GM23338 (cell line): ENCODE results near the gene BARHL2. TPM values are rescaled to one million over a fixed set of nuclear protein-coding genes. Genes with fewer than 3 reads are reported as not detected.

Source experiments
- ATAC-seq: fragments of 200-7000 bp; cut with Tn5 transposase; 3 replicates; pipeline ENCODE4 v1.9.1; 2020
- DNase-seq: peaks from one replicate; pipeline ENCODE4 v3.0.0-alpha.2; 2015; ENCODE audit warnings: low spot score
- H2AFZ ChIP-seq: fragments of 200-600 bp; sonication (generic); 2 replicates; pipeline ENCODE4 v1.8.0; 2016; ENCODE audit warnings: antibody characterized with exemption, mild to moderate bottlenecking, moderate library complexity
- H3F3A ChIP-seq: fragments of 200-600 bp; sonication (generic); replicated peaks from 2 replicates; pipeline ENCODE4 v1.8.0; 2017; ENCODE audit warnings: antibody characterized with exemption, mixed run types, low read depth
- H3K27ac ChIP-seq: fragments of 200-600 bp; sonication (generic); 2 replicates; pipeline ENCODE4 v1.6.1; 2016; ENCODE audit warnings: low read depth
- H3K27me3 ChIP-seq: fragments of 200-600 bp; sonication (generic); 2 replicates; pipeline ENCODE4 v1.8.0; 2016; ENCODE audit warnings: mild to moderate bottlenecking, mixed run types, moderate library complexity; ENCODE audit not compliant: insufficient read depth
- H3K36me3 ChIP-seq: fragments of 200-600 bp; sonication (generic); 2 replicates; pipeline ENCODE4 v1.8.0; 2016; ENCODE audit warnings: mild to moderate bottlenecking; ENCODE audit not compliant: insufficient read depth
- H3K4me1 ChIP-seq: fragments of 200-600 bp; sonication (generic); 2 replicates; pipeline ENCODE4 v1.8.0; 2016; ENCODE audit warnings: mild to moderate bottlenecking, moderate library complexity; ENCODE audit not compliant: insufficient read depth
- H3K4me2 ChIP-seq: fragments of 200-600 bp; sonication (generic); 2 replicates; pipeline ENCODE4 v1.7.1; 2017; ENCODE audit warnings: mixed run types
- H3K4me3 ChIP-seq: fragments of 200-600 bp; sonication (generic); 2 replicates; pipeline ENCODE4 v1.6.1; 2016; ENCODE audit warnings: mixed run types
- H3K79me2 ChIP-seq: fragments of 200-600 bp; sonication (generic); replicated peaks from 2 replicates; pipeline ENCODE4 v1.8.0; 2017; ENCODE audit warnings: mild to moderate bottlenecking; ENCODE audit not compliant: insufficient read depth
- H3K9me2 ChIP-seq: fragments of 200-600 bp; sonication (generic); 2 replicates; pipeline ENCODE4 v1.8.0; 2017; ENCODE audit not compliant: insufficient read depth
- H4K20me1 ChIP-seq: fragments of 200-600 bp; sonication (generic); replicated peaks from 2 replicates; pipeline ENCODE4 v1.8.0; 2017; ENCODE audit warnings: mild to moderate bottlenecking; ENCODE audit not compliant: insufficient read depth
- H3K27ac Mint-ChIP-seq: 2 replicates; pipeline ENCODE4 v1.8.0; 2020; ENCODE audit warnings: inconsistent platforms, mild to moderate bottlenecking, moderate library complexity, mixed read lengths
- H3K27me3 Mint-ChIP-seq: 3 replicates; pipeline ENCODE4 v1.8.0; 2022; ENCODE audit warnings: low read depth, mild to moderate bottlenecking, moderate library complexity, mixed read lengths, inconsistent platforms; ENCODE audit not compliant: insufficient read depth, poor library complexity
- H3K36me3 Mint-ChIP-seq: 3 replicates; pipeline ENCODE4 v1.8.0; 2021; ENCODE audit warnings: low read depth, mild to moderate bottlenecking, inconsistent platforms, moderate library complexity, mixed read lengths
- H3K4me1 Mint-ChIP-seq: 3 replicates; pipeline ENCODE4 v1.8.0; 2020; ENCODE audit warnings: mild to moderate bottlenecking, inconsistent platforms, mixed read lengths
- H3K4me3 Mint-ChIP-seq: 3 replicates; pipeline ENCODE4 v1.8.0; 2021; ENCODE audit warnings: moderate library complexity, mild to moderate bottlenecking, inconsistent platforms, mixed read lengths
- H3K9me3 Mint-ChIP-seq: 3 replicates; pipeline ENCODE4 v1.8.0; 2020; ENCODE audit warnings: moderate library complexity, mild to moderate bottlenecking, inconsistent platforms, mixed read lengths
- EZH2 ChIP-seq: fragments of 200-600 bp; sonication (generic); IDR thresholded peaks from one replicate; pipeline ENCODE4 v1.8.0; 2017; ENCODE audit warnings: antibody characterized with exemption, mild to moderate bottlenecking, low read depth; ENCODE audit not compliant: unreplicated experiment
- NANOG ChIP-seq: IDR thresholded peaks from 2 replicates; pipeline ENCODE4 v1.6.1; 2016; ENCODE audit warnings: antibody characterized with exemption, borderline replicate concordance
- POLR2AphosphoS5 ChIP-seq: IDR thresholded peaks from 2 replicates; pipeline ENCODE4 v1.6.1; 2016; ENCODE audit warnings: antibody characterized with exemption, low read depth
- ZNF114 ChIP-seq: fragments of 250-450 bp; sonication (Bioruptor Pico); IDR thresholded peaks from 2 replicates; pipeline ENCODE4 v1.5.0; 2020; ENCODE audit warnings: mild to moderate bottlenecking, moderate library complexity
- ZNF331 ChIP-seq: fragments of 250-450 bp; sonication (Bioruptor Pico); IDR thresholded peaks from 2 replicates; pipeline ENCODE4 v1.5.0; 2020; ENCODE audit warnings: low read depth, mild to moderate bottlenecking, moderate library complexity
- polyA plus RNA-seq: library from polyadenylated mRNA; unstranded; fragments of >200 nt; fragmentation: Nextera tagmentation; extraction: Ambion mirVana; gene quantifications from 2 replicates; pipeline ENCODE4 v1.2.1, GENCODE V29; 2016
- total RNA-seq: library from RNA; depleted of rRNA; stranded (reverse); fragments of >200 nt; shearing (Covaris generic); gene quantifications from 2 replicates; pipeline ENCODE4 v1.2.3, GENCODE V29; 2014
- TF ChIP-seq, protein P1 (sequence below), 2 experiments: fragments of 200-600 bp in 1 of 2; sonication (generic) in 1 of 2; conservative IDR thresholded peaks; 2 replicates each; pipeline versions ENCODE4 v1.5.1 to v1.6.1; 2016 to 2017; ENCODE audit warnings: antibody characterized with exemption in 2 of 2, low read depth in 2 of 2, mild to moderate bottlenecking in 2 of 2, moderate library complexity in 1 of 2
- TF ChIP-seq, protein P2 (sequence below): IDR thresholded peaks from 2 replicates; pipeline ENCODE4 v1.6.1; 2016; ENCODE audit warnings: antibody characterized with exemption
- TF ChIP-seq, protein P3 (sequence below): IDR thresholded peaks from one replicate; pipeline ENCODE4 v1.6.1; 2018; ENCODE audit warnings: antibody characterized with exemption; ENCODE audit not compliant: unreplicated experiment
- TF ChIP-seq, protein P4 (sequence below): fragments of 250-450 bp; sonication (Bioruptor Pico); IDR thresholded peaks from 2 replicates; pipeline ENCODE4 v1.5.0; 2020; ENCODE audit warnings: mild to moderate bottlenecking, moderate library complexity

Gene BARHL2
- total and polyA plus RNA-seq, 2 experiments from 2014 or later = not detected

DNA sequence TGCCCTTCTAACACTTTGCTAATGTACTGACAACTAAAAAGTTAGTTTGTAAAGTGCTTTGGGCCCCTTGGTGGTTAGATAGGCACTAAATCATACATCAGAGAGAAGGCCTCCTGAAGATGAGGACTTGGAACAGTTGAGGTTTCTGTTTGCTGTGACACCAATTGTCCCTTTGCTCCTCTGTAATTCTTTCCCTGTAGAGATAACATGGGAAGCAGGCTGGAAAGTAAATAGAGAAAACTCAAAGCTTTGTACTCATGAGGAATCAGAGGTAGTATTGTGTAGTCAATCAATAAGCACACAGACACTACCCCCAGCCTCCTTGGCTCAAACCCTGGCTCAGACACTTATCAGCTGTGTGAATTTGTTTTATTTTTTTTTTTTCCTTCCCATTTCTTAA is 31.6 kb upstream of the BARHL2 start:
- TF ChIP-seq NANOG (no peak), EZH2 (no peak), POLR2AphosphoS5 (no peak), ZNF114 (CRISPR knock-in tag) (no peak)
- TF ChIP-seq, protein P1, sequence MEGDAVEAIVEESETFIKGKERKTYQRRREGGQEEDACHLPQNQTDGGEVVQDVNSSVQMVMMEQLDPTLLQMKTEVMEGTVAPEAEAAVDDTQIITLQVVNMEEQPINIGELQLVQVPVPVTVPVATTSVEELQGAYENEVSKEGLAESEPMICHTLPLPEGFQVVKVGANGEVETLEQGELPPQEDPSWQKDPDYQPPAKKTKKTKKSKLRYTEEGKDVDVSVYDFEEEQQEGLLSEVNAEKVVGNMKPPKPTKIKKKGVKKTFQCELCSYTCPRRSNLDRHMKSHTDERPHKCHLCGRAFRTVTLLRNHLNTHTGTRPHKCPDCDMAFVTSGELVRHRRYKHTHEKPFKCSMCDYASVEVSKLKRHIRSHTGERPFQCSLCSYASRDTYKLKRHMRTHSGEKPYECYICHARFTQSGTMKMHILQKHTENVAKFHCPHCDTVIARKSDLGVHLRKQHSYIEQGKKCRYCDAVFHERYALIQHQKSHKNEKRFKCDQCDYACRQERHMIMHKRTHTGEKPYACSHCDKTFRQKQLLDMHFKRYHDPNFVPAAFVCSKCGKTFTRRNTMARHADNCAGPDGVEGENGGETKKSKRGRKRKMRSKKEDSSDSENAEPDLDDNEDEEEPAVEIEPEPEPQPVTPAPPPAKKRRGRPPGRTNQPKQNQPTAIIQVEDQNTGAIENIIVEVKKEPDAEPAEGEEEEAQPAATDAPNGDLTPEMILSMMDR (conservative IDR thresholded peaks at IDR 0.05; ENCODE audit: low read depth in 2 of 2) = no peak
- TF ChIP-seq, protein P2, sequence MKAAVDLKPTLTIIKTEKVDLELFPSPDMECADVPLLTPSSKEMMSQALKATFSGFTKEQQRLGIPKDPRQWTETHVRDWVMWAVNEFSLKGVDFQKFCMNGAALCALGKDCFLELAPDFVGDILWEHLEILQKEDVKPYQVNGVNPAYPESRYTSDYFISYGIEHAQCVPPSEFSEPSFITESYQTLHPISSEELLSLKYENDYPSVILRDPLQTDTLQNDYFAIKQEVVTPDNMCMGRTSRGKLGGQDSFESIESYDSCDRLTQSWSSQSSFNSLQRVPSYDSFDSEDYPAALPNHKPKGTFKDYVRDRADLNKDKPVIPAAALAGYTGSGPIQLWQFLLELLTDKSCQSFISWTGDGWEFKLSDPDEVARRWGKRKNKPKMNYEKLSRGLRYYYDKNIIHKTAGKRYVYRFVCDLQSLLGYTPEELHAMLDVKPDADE = no peak
- H3K27ac Mint-ChIP-seq = no peak overlapping the region
- no peaks in the 10 kb centered on the region for H3K27me3 ChIP-seq
- no peak overlapping the region for H3K4me3 ChIP-seq
- H3K36me3 Mint-ChIP-seq = no peaks in the 10 kb centered on the region
- peaks cover 8% of the 10 kb centered on the region; the same call in 1 of the 2 replicates for H3K4me1 ChIP-seq
- DNase-seq = no peak
- no peaks in the 10 kb centered on the region for H4K20me1 ChIP-seq
- peaks cover 6% of the 10 kb centered on the region for H3K4me1 Mint-ChIP-seq
- peaks cover 3% of the 10 kb centered on the region for H3K27me3 Mint-ChIP-seq
- no peaks in the 10 kb centered on the region for H3K9me3 Mint-ChIP-seq
- H3K9me2 ChIP-seq = peaks cover 4% of the 10 kb centered on the region
- H2AFZ ChIP-seq = no peak overlapping the region
- no peaks in the 10 kb centered on the region for H3K36me3 ChIP-seq
- ATAC-seq = no peak
- H3K79me2 ChIP-seq = no peaks in the 10 kb centered on the region
- no peak overlapping the region for H3K27ac ChIP-seq
- H3K4me3 Mint-ChIP-seq = no peak overlapping the region
- H3F3A ChIP-seq = no peaks in the 10 kb centered on the region
- no peak overlapping the region for H3K4me2 ChIP-seq

GRCh38 chr1:90746857-90747256 is 29.8 kb upstream of the BARHL2 start:
- peaks cover 3% of the 10 kb centered on the region for H3K27me3 Mint-ChIP-seq
- Histone ChIP-seq H3K9me2 (peaks cover under 1% of the 10 kb centered on the region), H3K4me2 (no peak overlapping the region), H3K4me3 (no peak overlapping the region), H3K36me3 (no peaks in the 10 kb centered on the region), H4K20me1 (no peaks in the 10 kb centered on the region), H2AFZ (no peak overlapping the region; the same call in 1 of the 2 replicates), H3K27me3 (no peaks in the 10 kb centered on the region), H3F3A (no peaks in the 10 kb centered on the region), H3K79me2 (no peaks in the 10 kb centered on the region), H3K4me1 (peaks cover 8% of the 10 kb centered on the region; the same call in 1 of the 2 replicates), H3K27ac (no peak overlapping the region)
- no peak overlapping the region for H3K27ac Mint-ChIP-seq
- H3K9me3 Mint-ChIP-seq = no peaks in the 10 kb centered on the region
- H3K4me3 Mint-ChIP-seq = no peak overlapping the region
- no peak for ATAC-seq
- no peaks in the 10 kb centered on the region for H3K36me3 Mint-ChIP-seq
- peaks cover 6% of the 10 kb centered on the region for H3K4me1 Mint-ChIP-seq
- DNase-seq = no peak
- TF ChIP-seq EZH2 (no peak), ZNF114 (CRISPR knock-in tag) (no peak), ZNF331 (CRISPR knock-in tag) (no peak)
- TF ChIP-seq, protein P3, sequence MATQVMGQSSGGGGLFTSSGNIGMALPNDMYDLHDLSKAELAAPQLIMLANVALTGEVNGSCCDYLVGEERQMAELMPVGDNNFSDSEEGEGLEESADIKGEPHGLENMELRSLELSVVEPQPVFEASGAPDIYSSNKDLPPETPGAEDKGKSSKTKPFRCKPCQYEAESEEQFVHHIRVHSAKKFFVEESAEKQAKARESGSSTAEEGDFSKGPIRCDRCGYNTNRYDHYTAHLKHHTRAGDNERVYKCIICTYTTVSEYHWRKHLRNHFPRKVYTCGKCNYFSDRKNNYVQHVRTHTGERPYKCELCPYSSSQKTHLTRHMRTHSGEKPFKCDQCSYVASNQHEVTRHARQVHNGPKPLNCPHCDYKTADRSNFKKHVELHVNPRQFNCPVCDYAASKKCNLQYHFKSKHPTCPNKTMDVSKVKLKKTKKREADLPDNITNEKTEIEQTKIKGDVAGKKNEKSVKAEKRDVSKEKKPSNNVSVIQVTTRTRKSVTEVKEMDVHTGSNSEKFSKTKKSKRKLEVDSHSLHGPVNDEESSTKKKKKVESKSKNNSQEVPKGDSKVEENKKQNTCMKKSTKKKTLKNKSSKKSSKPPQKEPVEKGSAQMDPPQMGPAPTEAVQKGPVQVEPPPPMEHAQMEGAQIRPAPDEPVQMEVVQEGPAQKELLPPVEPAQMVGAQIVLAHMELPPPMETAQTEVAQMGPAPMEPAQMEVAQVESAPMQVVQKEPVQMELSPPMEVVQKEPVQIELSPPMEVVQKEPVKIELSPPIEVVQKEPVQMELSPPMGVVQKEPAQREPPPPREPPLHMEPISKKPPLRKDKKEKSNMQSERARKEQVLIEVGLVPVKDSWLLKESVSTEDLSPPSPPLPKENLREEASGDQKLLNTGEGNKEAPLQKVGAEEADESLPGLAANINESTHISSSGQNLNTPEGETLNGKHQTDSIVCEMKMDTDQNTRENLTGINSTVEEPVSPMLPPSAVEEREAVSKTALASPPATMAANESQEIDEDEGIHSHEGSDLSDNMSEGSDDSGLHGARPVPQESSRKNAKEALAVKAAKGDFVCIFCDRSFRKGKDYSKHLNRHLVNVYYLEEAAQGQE = no peak
- TF ChIP-seq, protein P4, sequence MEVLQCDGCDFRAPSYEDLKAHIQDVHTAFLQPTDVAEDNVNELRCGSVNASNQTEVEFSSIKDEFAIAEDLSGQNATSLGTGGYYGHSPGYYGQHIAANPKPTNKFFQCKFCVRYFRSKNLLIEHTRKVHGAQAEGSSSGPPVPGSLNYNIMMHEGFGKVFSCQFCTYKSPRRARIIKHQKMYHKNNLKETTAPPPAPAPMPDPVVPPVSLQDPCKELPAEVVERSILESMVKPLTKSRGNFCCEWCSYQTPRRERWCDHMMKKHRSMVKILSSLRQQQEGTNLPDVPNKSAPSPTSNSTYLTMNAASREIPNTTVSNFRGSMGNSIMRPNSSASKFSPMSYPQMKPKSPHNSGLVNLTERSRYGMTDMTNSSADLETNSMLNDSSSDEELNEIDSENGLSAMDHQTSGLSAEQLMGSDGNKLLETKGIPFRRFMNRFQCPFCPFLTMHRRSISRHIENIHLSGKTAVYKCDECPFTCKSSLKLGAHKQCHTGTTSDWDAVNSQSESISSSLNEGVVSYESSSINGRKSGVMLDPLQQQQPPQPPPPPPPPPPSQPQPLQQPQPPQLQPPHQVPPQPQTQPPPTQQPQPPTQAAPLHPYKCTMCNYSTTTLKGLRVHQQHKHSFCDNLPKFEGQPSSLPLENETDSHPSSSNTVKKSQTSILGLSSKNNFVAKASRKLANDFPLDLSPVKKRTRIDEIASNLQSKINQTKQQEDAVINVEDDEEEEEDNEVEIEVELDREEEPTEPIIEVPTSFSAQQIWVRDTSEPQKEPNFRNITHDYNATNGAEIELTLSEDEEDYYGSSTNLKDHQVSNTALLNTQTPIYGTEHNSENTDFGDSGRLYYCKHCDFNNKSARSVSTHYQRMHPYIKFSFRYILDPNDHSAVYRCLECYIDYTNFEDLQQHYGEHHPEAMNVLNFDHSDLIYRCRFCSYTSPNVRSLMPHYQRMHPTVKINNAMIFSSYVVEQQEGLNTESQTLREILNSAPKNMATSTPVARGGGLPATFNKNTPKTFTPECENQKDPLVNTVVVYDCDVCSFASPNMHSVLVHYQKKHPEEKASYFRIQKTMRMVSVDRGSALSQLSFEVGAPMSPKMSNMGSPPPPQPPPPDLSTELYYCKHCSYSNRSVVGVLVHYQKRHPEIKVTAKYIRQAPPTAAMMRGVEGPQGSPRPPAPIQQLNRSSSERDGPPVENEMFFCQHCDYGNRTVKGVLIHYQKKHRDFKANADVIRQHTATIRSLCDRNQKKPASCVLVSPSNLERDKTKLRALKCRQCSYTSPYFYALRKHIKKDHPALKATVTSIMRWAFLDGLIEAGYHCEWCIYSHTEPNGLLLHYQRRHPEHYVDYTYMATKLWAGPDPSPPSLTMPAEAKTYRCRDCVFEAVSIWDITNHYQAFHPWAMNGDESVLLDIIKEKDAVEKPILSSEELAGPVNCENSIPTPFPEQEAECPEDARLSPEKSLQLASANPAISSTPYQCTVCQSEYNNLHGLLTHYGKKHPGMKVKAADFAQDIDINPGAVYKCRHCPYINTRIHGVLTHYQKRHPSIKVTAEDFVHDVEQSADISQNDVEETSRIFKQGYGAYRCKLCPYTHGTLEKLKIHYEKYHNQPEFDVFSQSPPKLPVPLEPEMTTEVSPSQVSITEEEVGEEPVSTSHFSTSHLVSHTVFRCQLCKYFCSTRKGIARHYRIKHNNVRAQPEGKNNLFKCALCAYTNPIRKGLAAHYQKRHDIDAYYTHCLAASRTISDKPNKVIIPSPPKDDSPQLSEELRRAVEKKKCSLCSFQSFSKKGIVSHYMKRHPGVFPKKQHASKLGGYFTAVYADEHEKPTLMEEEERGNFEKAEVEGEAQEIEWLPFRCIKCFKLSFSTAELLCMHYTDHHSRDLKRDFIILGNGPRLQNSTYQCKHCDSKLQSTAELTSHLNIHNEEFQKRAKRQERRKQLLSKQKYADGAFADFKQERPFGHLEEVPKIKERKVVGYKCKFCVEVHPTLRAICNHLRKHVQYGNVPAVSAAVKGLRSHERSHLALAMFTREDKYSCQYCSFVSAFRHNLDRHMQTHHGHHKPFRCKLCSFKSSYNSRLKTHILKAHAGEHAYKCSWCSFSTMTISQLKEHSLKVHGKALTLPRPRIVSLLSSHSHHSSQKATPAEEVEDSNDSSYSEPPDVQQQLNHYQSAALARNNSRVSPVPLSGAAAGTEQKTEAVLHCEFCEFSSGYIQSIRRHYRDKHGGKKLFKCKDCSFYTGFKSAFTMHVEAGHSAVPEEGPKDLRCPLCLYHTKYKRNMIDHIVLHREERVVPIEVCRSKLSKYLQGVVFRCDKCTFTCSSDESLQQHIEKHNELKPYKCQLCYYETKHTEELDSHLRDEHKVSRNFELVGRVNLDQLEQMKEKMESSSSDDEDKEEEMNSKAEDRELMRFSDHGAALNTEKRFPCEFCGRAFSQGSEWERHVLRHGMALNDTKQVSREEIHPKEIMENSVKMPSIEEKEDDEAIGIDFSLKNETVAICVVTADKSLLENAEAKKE = no peak
